ENCODE results near the gene PRKN. TPM values are rescaled to one million over a fixed set of nuclear protein-coding genes. Genes with fewer than 3 reads are reported as not detected.

PRKN gene
- total RNA-seq, 1 experiment from 2014 or later = 0.46 TPM

DNA sequence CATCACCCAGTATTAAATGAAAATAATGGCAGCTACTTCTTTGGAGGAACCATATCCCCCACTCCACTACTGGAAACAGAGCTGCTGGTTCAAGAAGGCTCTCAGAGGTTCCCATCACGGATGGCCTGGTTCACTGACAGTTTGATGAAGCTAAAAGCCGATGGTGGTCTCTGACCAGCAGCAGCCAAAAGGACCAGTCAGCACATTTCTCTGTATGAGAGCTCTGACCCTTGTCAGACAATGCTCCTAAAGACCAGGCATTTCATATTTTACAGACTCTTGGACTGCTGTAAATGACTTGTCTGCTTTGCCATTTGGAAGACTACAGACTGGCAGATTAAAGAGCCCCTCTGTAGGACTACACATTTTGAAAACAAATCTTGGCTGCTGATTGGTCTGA is 16.6 kb downstream of the PRKN start:
- TF ChIP-seq POLR2AphosphoS5 (IDR thresholded peaks at IDR 0.05; ENCODE audit: low read depth, low read length) (no peak), TCF7L2 (IDR thresholded peaks at IDR 0.05; ENCODE audit: low read depth, low read length) (no peak), SIN3A (IDR thresholded peaks at IDR 0.05; ENCODE audit: borderline replicate concordance, insufficient read depth, low read depth, low read length) (no peak)
- TF ChIP-seq, protein P1, sequence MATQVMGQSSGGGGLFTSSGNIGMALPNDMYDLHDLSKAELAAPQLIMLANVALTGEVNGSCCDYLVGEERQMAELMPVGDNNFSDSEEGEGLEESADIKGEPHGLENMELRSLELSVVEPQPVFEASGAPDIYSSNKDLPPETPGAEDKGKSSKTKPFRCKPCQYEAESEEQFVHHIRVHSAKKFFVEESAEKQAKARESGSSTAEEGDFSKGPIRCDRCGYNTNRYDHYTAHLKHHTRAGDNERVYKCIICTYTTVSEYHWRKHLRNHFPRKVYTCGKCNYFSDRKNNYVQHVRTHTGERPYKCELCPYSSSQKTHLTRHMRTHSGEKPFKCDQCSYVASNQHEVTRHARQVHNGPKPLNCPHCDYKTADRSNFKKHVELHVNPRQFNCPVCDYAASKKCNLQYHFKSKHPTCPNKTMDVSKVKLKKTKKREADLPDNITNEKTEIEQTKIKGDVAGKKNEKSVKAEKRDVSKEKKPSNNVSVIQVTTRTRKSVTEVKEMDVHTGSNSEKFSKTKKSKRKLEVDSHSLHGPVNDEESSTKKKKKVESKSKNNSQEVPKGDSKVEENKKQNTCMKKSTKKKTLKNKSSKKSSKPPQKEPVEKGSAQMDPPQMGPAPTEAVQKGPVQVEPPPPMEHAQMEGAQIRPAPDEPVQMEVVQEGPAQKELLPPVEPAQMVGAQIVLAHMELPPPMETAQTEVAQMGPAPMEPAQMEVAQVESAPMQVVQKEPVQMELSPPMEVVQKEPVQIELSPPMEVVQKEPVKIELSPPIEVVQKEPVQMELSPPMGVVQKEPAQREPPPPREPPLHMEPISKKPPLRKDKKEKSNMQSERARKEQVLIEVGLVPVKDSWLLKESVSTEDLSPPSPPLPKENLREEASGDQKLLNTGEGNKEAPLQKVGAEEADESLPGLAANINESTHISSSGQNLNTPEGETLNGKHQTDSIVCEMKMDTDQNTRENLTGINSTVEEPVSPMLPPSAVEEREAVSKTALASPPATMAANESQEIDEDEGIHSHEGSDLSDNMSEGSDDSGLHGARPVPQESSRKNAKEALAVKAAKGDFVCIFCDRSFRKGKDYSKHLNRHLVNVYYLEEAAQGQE (IDR thresholded peaks at IDR 0.05; ENCODE audit: insufficient read depth in 1 of 2, low read depth in 2 of 2, low read length in 1 of 2) = no peak
- TF ChIP-seq, protein P2, sequence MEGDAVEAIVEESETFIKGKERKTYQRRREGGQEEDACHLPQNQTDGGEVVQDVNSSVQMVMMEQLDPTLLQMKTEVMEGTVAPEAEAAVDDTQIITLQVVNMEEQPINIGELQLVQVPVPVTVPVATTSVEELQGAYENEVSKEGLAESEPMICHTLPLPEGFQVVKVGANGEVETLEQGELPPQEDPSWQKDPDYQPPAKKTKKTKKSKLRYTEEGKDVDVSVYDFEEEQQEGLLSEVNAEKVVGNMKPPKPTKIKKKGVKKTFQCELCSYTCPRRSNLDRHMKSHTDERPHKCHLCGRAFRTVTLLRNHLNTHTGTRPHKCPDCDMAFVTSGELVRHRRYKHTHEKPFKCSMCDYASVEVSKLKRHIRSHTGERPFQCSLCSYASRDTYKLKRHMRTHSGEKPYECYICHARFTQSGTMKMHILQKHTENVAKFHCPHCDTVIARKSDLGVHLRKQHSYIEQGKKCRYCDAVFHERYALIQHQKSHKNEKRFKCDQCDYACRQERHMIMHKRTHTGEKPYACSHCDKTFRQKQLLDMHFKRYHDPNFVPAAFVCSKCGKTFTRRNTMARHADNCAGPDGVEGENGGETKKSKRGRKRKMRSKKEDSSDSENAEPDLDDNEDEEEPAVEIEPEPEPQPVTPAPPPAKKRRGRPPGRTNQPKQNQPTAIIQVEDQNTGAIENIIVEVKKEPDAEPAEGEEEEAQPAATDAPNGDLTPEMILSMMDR (IDR thresholded peaks at IDR 0.05) = no peak
- intact Hi-C loops (cut with micrococcal nuclease; ENCODE audit: unreplicated experiment) = no loop called here
- in situ Hi-C loops (cut with HindIII; ENCODE audit: low pct_unique_long_range_greater_than_20kb, low sequenced_read_pairs) = no loop called here
- Histone ChIP-seq H3K4me1 (ENCODE audit: control insufficient read depth, insufficient read depth, low read length) (no peaks in the 10 kb centered on the region), H3K36me3 (ENCODE audit: control insufficient read depth, insufficient read depth, low read length) (no peaks in the 10 kb centered on the region), H3K4me3 (ENCODE audit: low read depth in 2 of 2, low read length in 2 of 2) (no peak overlapping the region), H3K9me3 (ENCODE audit: control insufficient read depth, insufficient read depth, low read depth, low read length) (no peaks in the 10 kb centered on the region), H3K27ac (ENCODE audit: low read length) (no peak overlapping the region), H3K27me3 (ENCODE audit: control insufficient read depth, insufficient read depth, low read length) (no peaks in the 10 kb centered on the region)
- ATAC-seq (no peak), DNase-seq (ENCODE audit: low read depth, low spot score) (no peak)
- BruUV-seq (replicated peaks) = no TSS peak
- ChIA-PET CTCF (no interaction called here), POLR2A (no interaction called here)

DNA sequence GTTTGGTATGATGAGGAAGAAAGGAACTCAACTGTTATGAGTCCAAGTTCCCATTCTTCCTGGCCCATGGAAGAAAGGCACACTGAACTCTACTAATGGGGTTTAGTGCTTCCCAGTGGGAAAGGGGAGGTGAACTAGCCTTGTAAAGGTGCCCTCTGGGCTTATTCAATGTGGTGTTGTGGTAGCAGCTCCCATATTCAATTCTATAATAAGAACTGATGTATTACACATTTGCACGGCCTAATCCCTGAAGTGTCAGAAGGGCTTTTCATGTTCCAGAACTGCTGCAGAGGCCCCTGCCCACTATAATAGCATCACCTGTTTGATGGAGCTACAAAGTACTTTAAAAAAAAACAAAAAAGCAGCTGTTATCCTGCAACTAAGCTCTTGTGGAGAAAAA is 17.1 kb downstream of the PRKN start:
- no peaks in the 10 kb centered on the region for H3K27me3 ChIP-seq (ENCODE audit: control insufficient read depth, insufficient read depth, low read length)
- no peak for ATAC-seq
- TF ChIP-seq SIN3A (IDR thresholded peaks at IDR 0.05; ENCODE audit: borderline replicate concordance, insufficient read depth, low read depth, low read length) (no peak), TCF7L2 (IDR thresholded peaks at IDR 0.05; ENCODE audit: low read depth, low read length) (no peak), POLR2AphosphoS5 (IDR thresholded peaks at IDR 0.05; ENCODE audit: low read depth, low read length) (no peak)
- TF ChIP-seq, protein P2 (IDR thresholded peaks at IDR 0.05) = no peak
- TF ChIP-seq, protein P1 (IDR thresholded peaks at IDR 0.05; ENCODE audit: insufficient read depth in 1 of 2, low read depth in 2 of 2, low read length in 1 of 2) = no peak
- intact Hi-C loops (cut with micrococcal nuclease; ENCODE audit: unreplicated experiment) (no loop called here), in situ Hi-C loops (cut with HindIII; ENCODE audit: low pct_unique_long_range_greater_than_20kb, low sequenced_read_pairs) (no loop called here)
- ChIA-PET CTCF (no interaction called here), POLR2A (no interaction called here)
- no peak for DNase-seq (ENCODE audit: low read depth, low spot score)
- no peaks in the 10 kb centered on the region for H3K9me3 ChIP-seq (ENCODE audit: control insufficient read depth, insufficient read depth, low read depth, low read length)
- no peak overlapping the region for H3K27ac ChIP-seq (ENCODE audit: low read length)
- BruUV-seq (replicated peaks) = no TSS peak
- H3K36me3 ChIP-seq (ENCODE audit: control insufficient read depth, insufficient read depth, low read length) = no peaks in the 10 kb centered on the region
- H3K4me3 ChIP-seq (ENCODE audit: low read depth in 2 of 2, low read length in 2 of 2) = no peak overlapping the region
- no peaks in the 10 kb centered on the region for H3K4me1 ChIP-seq (ENCODE audit: control insufficient read depth, insufficient read depth, low read length)
